ENCODE data around the gene TBC1D2B. TPM values are rescaled to one million over a fixed set of nuclear protein-coding genes. Genes with fewer than 3 reads are reported as not detected.

Gene TBC1D2B
- total and polyA plus RNA-seq, 2 experiments from 2014 or later, result 24.8 to 38.4 TPM

DNA sequence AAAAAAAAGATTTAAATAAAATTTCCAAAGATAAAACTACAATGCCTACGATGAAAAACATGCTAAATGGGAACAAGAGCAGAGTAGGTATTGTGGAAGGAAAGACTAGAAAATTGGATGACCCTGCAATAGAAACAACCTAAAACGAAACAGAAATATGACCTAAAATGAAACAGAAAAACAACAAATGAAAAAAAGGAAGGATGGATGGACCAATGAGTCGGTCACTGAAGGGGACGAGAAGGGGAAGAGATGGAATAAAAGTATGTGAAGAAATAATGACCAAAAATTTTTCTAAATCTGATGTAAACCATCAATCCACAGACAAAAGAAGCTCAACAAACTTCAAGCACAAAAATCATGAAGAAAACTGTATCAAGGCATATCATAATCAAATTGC lies 44.8 kb downstream of the TBC1D2B start:
- no peaks in the 10 kb centered on the region for H3K36me3 ChIP-seq (replicated peaks; ENCODE audit: insufficient read depth, low read depth)
- no peak overlapping the region for H3K27ac ChIP-seq
- H3K9me3 ChIP-seq (ENCODE audit: low read depth), result no peaks in the 10 kb centered on the region
- no peak overlapping the region for H3K4me2 ChIP-seq
- WGBS (ENCODE audit: low lambda C conversion rate, missing lambda C conversion rate), result 100% methylated on average over 4 of the region's 4 CpGs
- H4K20me1 ChIP-seq (ENCODE audit: insufficient read depth, poor library complexity, severe bottlenecking), result no peaks in the 10 kb centered on the region
- no peak overlapping the region for H2AFZ ChIP-seq
- TF ChIP-seq EZH2 (IDR thresholded peaks at IDR 0.05; ENCODE audit: borderline replicate concordance), result no peak
- no peak for TF ChIP-seq EZH2phosphoT487 (IDR thresholded peaks at IDR 0.05; ENCODE audit: low read depth, severe bottlenecking, unreplicated experiment)
- TF ChIP-seq, protein P1, sequence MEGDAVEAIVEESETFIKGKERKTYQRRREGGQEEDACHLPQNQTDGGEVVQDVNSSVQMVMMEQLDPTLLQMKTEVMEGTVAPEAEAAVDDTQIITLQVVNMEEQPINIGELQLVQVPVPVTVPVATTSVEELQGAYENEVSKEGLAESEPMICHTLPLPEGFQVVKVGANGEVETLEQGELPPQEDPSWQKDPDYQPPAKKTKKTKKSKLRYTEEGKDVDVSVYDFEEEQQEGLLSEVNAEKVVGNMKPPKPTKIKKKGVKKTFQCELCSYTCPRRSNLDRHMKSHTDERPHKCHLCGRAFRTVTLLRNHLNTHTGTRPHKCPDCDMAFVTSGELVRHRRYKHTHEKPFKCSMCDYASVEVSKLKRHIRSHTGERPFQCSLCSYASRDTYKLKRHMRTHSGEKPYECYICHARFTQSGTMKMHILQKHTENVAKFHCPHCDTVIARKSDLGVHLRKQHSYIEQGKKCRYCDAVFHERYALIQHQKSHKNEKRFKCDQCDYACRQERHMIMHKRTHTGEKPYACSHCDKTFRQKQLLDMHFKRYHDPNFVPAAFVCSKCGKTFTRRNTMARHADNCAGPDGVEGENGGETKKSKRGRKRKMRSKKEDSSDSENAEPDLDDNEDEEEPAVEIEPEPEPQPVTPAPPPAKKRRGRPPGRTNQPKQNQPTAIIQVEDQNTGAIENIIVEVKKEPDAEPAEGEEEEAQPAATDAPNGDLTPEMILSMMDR (IDR thresholded peaks at IDR 0.05; ENCODE audit: poor library complexity), result no peak
- H3K4me3 ChIP-seq, result no peak overlapping the region
- H3K79me2 ChIP-seq, result peaks cover 18% of the 10 kb centered on the region
- H3K4me1 ChIP-seq (ENCODE audit: insufficient read depth), result peaks cover 29% of the 10 kb centered on the region
- DNase-seq (ENCODE audit: low spot score), result no peak
- H3K9me2 ChIP-seq (replicated peaks; ENCODE audit: insufficient read depth), result no peaks in the 10 kb centered on the region
- H3K27me3 ChIP-seq, result no peaks in the 10 kb centered on the region

DNA sequence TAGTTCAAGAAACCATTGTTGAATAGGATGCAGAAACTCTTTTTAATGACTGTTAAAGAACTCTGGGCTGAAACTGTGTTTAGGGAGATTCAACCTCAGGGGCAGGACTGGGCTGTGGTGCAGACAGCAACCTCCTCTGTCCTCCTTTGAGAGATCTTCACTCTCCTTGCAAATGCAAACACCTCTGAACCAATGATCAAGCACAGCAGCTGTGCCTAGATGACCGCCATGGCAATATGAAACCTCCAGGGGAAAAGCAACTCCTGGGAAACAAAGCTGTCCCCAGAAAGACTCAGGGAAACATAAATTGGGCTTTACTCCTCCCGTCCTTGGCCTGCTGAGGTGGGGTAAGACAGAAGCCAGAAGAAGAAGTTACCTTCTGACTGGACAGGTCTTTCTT lies 52.6 kb downstream of the TBC1D2B start:
- Histone ChIP-seq H3K9me3 (ENCODE audit: low read depth) (no peaks in the 10 kb centered on the region), H3K27ac (peak overlapping the region; percentile 16), H3K27me3 (no peaks in the 10 kb centered on the region), H3K4me1 (ENCODE audit: insufficient read depth) (no peaks in the 10 kb centered on the region), H2AFZ (no peak overlapping the region), H3K4me2 (no peak overlapping the region), H3K36me3 (replicated peaks; ENCODE audit: insufficient read depth, low read depth) (no peaks in the 10 kb centered on the region), H4K20me1 (ENCODE audit: insufficient read depth, poor library complexity, severe bottlenecking) (no peaks in the 10 kb centered on the region), H3K4me3 (no peak overlapping the region), H3K79me2 (no peaks in the 10 kb centered on the region), H3K9me2 (replicated peaks; ENCODE audit: insufficient read depth) (no peaks in the 10 kb centered on the region)
- WGBS (ENCODE audit: low lambda C conversion rate, missing lambda C conversion rate), result 81% methylated on average over 2 of the region's 2 CpGs
- TF ChIP-seq EZH2phosphoT487 (IDR thresholded peaks at IDR 0.05; ENCODE audit: low read depth, severe bottlenecking, unreplicated experiment) (no peak), EZH2 (IDR thresholded peaks at IDR 0.05; ENCODE audit: borderline replicate concordance) (no peak)
- TF ChIP-seq, protein P1 (IDR thresholded peaks at IDR 0.05; ENCODE audit: poor library complexity), result no peak
- no peak for DNase-seq (ENCODE audit: low spot score)

DNA sequence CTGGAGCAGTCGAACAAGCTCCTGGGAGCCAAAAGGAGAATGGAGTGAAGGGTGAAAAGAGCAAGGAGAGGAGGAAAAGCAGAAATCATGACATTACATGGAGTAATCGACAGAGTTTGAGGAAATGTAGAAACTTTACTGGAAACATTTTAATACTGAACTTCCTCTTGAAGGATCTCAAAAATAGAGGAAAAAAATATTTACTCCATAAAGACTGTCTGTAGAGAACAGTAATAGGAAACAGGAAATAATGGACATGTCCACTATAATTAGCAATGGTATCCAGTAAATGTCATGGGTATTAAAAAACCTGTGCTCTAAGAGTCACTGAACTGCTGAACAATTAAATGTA lies 53.0 kb downstream of the TBC1D2B start:
- Histone ChIP-seq H3K4me2 (no peak overlapping the region), H3K27me3 (no peaks in the 10 kb centered on the region), H2AFZ (no peak overlapping the region), H3K4me3 (no peak overlapping the region), H4K20me1 (ENCODE audit: insufficient read depth, poor library complexity, severe bottlenecking) (no peaks in the 10 kb centered on the region), H3K9me2 (replicated peaks; ENCODE audit: insufficient read depth) (no peaks in the 10 kb centered on the region), H3K36me3 (replicated peaks; ENCODE audit: insufficient read depth, low read depth) (no peaks in the 10 kb centered on the region), H3K27ac (peak overlapping the region; percentile 16), H3K9me3 (ENCODE audit: low read depth) (no peaks in the 10 kb centered on the region), H3K4me1 (ENCODE audit: insufficient read depth) (no peaks in the 10 kb centered on the region), H3K79me2 (no peaks in the 10 kb centered on the region)
- WGBS (ENCODE audit: low lambda C conversion rate, missing lambda C conversion rate), result 81% methylated on average over 2 of the region's 2 CpGs
- TF ChIP-seq, protein P1 (IDR thresholded peaks at IDR 0.05; ENCODE audit: poor library complexity), result no peak
- no peak for TF ChIP-seq EZH2phosphoT487 (IDR thresholded peaks at IDR 0.05; ENCODE audit: low read depth, severe bottlenecking, unreplicated experiment)
- no peak for TF ChIP-seq EZH2 (IDR thresholded peaks at IDR 0.05; ENCODE audit: borderline replicate concordance)
- DNase-seq (ENCODE audit: low spot score), result no peak
